Stimulated activated CD4-positive, alpha-beta T cell treated with anti-CD3 and anti-CD28 coated beads, Interleukin-2, amount 100 ng/mL, for 4 hours (primary cell): ENCODE data around the gene CST8.

Source experiments
- DNase-seq: peaks from one replicate; pipeline ENCODE4 v3.0.0-alpha.2; 2020; ENCODE audit warnings: low read depth

CST8 gene

DNA sequence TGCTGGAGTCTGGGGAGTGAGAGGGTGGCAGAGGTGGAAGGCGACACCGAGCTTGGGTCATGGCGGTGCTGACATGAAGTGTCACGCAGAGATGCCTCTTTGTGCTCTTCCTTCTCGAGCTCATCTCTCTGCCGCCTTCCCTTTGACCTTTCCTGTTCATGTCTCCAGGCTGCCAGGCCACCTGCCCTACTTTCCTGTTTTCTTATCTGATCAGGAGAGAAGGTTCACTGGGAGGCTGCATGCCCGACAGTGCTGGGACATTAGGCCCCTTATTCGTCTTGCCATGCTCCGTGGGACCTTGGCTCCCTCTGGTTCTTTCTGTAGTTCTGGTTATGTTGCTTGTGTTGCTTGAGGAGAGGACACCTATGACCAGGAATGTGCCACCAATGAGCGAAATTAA, 33.2 kb downstream of the CST8 start:
- DNase-seq = no peak

DNA sequence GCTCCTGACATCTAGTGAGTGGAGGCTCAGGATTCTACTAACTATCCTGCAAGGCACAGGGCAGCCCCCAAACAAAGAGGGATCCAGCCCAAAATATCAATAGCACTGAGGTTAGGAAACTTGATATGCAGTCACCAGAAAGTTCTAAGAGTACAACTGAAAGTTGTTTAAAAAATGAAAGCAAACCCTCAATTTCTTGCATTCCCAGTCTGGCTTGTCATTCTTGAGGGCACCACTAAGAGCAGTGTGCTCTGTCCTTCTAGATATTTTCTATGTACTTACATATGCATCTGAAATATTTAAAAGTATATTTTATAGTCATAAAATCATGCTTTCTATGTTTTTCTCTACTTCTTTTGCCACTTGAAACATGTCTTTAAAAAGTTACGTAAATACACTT, 35.9 kb downstream of the CST8 start:
- DNase-seq = no peak

DNA sequence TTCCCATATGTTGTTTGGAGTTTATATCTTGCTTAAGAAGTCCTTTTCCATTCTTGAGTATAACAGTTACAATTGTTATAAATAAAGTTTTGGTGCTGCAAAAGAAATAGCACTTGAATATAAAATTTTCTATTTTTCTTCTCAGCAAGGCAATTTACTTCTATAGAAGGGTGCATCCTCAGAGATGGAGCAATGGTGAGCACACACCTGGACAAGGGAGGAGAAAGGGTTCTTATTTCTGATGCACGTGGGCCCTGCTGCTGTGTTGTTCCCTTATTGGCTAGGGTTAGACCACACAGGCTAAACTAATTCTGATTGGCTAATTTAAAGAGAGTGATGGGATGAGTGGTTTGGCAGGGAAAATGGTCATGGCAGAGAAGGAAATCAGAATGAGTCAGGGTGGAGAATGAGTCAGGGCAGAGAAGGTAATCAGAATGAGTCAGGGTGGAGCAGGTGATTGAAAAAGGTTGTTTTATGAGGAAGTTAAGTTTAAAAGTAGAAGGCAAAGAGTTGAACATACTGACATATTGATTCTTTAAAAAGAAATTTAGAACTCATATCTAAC, 38.0 kb downstream of the CST8 start:
- DNase-seq = no peak

DNA sequence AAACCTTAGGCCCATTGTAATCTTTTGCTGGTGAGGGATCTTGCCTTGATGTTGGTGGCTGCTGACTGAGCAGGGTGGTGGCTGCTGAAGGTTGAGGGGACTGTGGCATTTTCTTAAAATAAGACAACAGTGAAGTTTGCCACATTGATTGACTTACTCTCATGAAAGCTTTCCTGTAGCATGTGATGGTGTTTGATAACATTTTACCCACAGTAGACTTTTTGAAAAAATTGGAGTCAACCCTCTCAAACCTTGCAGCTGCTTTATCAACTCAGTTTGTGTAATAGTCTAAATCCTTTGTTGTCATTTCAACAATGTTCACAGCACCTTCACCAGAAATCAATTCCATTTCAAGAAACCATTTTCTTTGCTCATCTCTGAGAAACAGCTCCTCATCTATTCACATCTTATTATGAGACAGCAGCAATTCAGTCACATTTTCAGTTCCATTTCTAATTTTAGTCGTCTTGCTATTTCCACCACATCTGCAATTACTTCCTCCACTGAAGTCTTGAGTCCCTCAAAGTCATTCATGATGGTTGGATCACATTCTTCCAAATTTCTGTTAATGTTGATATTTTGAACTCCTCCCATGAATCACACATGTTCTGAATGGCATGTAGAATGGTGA, 40.1 kb downstream of the CST8 start:
- no peak for DNase-seq

DNA sequence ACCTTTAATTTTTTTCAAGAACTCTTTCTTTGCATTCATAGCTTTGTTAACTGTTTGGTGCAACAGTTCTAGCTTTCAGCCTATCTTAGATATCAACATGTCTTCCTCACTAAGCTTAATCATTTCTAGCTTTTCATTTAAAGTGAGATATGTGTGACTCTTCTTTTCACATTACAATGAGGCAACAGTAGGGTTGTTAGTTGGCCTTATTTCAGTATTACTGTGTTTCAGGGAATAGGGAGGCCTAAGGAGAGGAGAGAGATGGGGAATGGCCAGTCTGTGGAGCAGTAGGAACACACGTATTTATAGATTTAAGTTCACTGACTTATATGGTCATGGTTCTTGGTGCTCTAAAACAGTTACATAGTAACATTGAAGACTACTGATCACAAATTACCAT, 41.6 kb downstream of the CST8 start:
- DNase-seq = no peak

DNA sequence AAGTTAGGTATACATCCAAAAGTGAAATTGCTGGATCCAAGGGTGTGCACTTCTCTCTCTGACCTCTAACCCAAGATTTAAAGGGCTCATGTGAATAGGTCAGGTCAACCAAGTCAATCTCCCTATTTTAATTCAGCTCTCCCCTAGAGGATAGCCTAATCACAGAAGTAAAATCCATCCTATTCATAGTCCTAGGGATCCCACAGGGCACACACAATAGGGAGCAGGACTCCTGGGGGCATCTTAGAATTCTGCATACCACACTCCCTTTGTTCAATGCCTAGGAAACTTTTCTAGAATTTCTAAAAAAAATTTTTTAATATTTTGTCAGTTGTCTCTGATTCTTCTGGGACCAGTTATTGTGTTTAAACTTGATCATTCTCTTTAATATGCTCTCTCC, 42.2 kb downstream of the CST8 start:
- no peak for DNase-seq

DNA sequence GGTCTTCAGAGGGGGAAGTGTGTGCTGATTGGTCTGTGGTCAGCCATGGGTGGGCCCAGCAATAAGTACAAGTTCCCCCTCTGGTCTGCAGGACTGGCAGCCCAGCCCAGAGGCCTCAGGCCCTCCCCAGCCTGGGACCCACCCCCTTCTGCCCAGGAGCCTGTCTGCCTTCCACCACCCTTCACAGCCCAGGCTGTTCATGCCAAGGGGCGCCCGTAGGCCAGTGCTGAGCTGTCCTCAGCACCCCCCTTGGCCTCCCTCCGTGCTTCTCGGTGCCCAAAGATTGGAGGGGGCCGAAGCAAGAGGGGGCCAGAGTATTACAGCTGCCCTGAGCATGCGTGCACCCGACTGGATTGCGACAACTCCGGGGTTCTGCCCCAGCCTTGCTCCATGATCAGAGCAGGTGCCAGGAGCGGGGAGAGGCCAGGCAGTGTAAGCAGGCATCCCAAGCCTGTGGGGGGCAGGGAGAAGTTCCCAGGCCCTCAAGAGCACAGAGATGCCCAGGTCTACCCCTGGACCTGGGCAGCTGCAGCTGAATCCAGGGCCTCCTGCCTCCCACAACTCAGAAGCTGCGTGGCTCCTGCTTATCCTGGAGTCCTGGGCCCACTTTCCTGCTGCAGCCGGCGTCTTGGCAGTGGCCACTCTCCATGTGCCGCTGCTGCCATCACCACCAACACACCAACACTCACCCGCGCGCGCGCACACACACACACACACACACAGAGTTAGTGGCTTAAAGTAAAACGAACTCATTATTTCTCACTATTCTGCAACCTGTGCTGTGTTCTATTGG, 44.1 kb downstream of the CST8 start:
- DNase-seq = no peak

DNA sequence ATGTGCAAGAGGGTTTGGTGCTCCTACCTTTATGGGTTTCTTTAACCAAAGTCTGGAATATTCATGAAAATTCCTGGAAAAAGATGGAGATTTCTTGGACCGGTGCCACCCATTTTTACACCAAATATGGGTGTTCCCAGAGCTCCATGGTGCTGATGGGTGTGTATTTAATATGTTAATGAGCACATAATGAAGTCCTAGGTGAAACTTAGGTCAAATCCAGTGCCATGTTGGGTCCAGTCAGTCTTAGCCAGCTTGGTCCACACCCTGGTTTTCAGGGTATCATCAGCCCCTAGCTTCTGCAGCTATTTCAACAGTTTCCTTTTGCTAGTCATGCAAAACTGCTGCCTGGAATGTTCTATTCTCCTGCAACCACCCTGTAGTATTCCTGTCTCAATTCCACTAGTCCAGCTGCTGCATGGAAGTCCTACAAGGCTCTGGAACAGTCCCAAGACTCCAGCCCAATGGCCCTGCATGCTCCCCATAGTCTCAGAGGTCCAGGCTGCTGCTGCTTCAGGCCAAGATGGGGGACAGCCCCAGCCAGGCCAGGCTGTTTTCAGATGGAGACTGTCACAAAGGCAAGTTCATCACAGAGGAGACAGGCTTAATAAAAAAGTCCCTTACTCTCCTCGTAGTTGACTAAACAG, 45.5 kb downstream of the CST8 start:
- DNase-seq = no peak

DNA sequence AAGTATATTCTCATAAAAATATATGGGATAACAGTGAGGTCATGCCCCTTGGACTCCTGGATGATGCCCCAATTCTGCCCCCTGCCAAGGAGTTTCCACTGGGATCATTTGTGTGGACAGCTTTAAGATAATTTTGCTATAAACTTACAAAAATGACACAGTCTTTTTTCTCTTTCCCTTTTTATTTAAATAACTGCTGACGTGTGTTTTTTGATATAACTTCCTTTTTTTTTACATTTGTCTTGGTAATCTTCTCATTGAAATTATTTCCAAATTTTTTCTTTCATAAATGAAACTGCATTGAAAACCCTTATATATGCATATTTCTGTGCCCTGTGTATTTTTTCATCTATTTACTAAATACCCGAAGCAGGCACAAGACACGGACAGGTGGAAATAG, 46.1 kb downstream of the CST8 start:
- no peak for DNase-seq

DNA sequence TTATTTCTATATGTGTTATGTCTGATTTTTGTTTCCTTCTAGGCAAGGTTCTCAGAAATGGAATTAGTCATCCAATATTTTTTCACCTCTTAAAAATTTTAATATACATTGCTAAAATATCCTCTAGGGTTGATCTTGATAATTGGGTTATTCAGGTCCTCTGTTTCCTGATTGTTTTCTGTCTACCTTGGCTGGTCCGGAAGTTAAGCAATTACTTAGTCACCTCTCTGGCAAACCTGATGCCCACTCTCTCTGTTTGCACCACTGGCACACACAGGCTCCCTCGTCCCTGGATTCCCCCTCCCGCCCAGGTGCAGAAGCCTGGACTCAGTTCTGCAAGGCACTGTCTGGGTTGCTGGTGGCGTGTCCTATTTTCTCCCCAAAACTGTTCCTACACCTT, 49.7 kb downstream of the CST8 start:
- no peak for DNase-seq

DNA sequence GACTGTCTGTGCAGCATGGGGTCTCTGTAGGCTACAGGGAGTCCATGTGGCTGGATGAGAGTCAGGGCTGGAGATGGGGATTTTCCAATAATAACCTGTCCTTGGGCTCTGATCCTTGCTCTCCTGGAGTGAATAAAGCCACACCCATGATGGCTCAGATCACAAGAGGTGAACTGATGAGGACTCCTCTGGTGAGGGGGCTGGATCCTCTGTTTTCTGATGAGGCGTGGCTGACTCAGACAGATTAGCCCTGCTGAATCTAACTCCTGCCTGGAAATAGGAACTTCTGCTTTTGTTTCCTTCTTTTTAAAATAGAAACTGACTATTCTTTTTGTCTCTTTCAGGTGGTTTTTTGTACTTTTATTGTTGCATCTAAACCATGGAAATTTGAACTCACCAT, 50.4 kb downstream of the CST8 start:
- DNase-seq = no peak

DNA sequence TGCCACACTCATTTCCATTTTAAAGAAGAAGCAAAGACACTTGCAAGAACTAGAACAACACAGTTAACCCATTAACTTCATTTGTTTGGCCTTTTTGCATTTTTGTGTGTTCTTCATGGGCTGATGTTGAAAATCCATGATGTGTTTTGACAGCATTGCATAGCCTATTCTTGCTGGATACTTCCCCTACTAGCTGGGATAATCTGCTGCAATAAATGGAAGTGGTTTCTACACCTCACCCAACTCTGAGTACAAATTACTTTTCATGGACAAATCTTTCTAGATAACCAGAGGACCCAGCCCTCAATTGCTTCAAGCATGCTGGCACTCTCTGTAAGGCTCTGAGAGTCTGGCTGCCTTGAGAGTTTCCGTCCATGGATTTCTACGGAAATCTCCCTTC, 50.9 kb downstream of the CST8 start:
- no peak for DNase-seq

DNA sequence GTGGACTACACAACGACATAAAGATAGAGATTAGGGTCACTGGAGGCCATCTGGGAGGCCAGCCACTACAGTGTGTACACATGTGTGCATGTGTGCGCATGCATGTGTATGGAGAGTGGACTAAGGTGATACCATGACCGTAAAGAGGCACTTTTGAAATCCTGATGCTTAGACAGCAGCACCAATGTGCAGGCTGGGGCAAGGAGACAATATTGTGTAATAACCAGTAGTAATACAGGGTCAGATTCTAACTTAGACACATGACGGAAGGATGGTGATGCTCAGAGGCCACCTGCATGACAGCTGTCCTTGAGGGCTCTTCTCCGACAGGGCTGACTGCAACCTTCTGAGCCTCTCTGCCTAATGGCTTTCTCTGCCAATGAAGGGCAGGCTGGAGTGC, 51.9 kb downstream of the CST8 start:
- no peak for DNase-seq

DNA sequence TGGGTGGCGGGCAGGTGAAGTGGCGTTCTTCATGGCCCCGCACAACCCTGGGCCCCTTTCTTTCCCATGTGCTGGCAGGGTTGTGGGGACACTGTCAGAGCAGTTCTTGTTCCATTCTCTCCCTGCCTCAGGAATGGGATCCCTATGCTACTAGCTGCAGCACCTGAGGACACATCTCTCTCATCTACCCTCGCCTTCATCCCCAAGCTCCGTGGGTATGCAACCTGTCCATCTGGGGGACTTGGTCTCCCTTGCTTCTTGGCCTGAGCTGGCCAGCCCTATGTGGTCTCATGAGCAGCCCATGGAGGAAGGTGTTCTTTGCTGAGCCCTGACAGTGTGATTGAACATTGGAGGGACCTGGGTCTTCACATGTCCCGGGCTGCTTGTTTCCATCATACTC, 53.2 kb downstream of the CST8 start:
- no peak for DNase-seq
